PC-3 (cell line): Measurements from ENCODE around the gene SGTA.

Experiments used
- CTCF ChIP-seq: fragments of 300-600 bp; sonication (generic); conservative IDR thresholded peaks from 2 replicates; pipeline ENCODE4 v1.5.1; 2017; ENCODE audit warnings: antibody characterized with exemption, low read depth, mild to moderate bottlenecking, low read length
- EZH2 ChIP-seq: fragments of 300-600 bp; sonication (generic); IDR thresholded peaks from one replicate; pipeline ENCODE4 v1.6.1; 2017; ENCODE audit warnings: antibody characterized with exemption, mild to moderate bottlenecking, low read length; ENCODE audit not compliant: unreplicated experiment
- EZH2phosphoT487 ChIP-seq: fragments of 300-600 bp; sonication (generic); IDR thresholded peaks from 2 replicates; pipeline ENCODE4 v1.6.1; 2018; ENCODE audit warnings: mild to moderate bottlenecking, antibody characterized with exemption, low read length, borderline replicate concordance

- TF ChIP-seq CTCF (no peak), EZH2 (no peak), EZH2phosphoT487 (no peak)
These were observed 51.7 kb downstream of the SGTA start for GRCh38 chr19:2731181-2731995.
